Fibroblast of pulmonary artery (primary cell): ENCODE data around the gene GSG1L.

Source experiments
- DNase-seq: peaks from one replicate; pipeline ENCODE4 v3.0.0-alpha.2; 2010; ENCODE audit warnings: low read depth
- H3K4me3 ChIP-seq: replicated peaks from 2 replicates; pipeline ENCODE4 v1.5.1; 2011; ENCODE audit warnings: low read depth, mild to moderate bottlenecking, control low read depth, low read length, moderate library complexity
- TF ChIP-seq, protein P1 (sequence below): IDR thresholded peaks from 2 replicates; pipeline ENCODE4 v1.5.1; 2011; ENCODE audit warnings: mild to moderate bottlenecking, control low read depth, low read length, inconsistent platforms; ENCODE audit errors: missing control alignments

The GSG1L gene

DNA sequence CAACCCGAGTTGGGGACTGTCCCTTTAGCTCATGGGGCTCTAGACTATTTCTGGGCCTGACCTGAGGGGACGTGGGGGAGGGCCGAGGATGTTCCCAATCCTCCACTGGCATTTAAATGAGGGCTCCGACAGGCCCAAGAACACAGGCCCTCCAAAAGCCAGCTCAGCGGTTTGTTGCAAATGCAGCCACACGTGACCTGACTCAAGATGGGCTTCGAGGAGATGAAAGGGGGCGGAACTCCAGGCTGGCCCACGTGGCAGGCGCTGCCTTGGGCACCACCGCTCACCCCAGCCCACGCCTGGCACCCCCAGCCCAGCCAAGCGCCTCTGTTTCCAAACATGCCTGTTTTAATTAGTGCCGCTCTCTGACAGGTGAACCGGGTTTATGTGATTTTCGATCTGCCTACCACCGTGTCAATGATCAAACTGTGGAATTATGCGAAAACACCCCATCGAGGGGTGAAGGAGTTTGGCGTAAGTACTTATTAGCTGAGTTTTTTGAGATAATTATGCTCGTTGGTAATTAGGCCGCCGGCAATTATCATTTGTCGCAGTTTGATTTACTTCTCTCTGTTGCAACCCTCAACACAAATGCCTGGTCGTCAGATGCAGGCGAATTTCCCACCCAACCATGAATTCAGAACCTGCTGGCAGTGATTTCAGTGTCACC lies 286.8 kb downstream of the GSG1L start:
- no peak overlapping the region for H3K4me3 ChIP-seq
- DNase-seq: no peak
- TF ChIP-seq, protein P1, sequence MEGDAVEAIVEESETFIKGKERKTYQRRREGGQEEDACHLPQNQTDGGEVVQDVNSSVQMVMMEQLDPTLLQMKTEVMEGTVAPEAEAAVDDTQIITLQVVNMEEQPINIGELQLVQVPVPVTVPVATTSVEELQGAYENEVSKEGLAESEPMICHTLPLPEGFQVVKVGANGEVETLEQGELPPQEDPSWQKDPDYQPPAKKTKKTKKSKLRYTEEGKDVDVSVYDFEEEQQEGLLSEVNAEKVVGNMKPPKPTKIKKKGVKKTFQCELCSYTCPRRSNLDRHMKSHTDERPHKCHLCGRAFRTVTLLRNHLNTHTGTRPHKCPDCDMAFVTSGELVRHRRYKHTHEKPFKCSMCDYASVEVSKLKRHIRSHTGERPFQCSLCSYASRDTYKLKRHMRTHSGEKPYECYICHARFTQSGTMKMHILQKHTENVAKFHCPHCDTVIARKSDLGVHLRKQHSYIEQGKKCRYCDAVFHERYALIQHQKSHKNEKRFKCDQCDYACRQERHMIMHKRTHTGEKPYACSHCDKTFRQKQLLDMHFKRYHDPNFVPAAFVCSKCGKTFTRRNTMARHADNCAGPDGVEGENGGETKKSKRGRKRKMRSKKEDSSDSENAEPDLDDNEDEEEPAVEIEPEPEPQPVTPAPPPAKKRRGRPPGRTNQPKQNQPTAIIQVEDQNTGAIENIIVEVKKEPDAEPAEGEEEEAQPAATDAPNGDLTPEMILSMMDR: no peak

DNA sequence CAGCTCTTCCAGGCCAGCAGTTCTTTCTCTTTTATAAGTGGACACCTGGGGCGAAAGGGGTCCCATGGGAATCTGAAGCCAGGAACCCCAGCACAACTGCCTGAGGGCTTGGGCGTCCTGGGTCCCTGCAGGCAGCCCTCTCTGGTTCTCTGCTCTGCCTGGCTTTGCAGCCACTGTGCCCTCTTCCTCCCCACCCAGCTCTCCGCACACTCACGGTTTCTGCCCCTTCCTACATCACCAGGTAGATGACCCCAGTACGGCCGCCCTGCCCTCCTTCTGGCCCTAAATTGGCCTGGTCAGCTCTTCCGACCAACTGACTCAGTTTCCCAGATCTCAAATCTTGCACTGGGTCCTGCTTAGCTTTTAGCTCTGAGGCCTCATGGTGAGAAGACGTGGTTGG lies 288.3 kb downstream of the GSG1L start:
- TF ChIP-seq, protein P1: no peak
- DNase-seq: no peak
- no peak overlapping the region for H3K4me3 ChIP-seq

DNA sequence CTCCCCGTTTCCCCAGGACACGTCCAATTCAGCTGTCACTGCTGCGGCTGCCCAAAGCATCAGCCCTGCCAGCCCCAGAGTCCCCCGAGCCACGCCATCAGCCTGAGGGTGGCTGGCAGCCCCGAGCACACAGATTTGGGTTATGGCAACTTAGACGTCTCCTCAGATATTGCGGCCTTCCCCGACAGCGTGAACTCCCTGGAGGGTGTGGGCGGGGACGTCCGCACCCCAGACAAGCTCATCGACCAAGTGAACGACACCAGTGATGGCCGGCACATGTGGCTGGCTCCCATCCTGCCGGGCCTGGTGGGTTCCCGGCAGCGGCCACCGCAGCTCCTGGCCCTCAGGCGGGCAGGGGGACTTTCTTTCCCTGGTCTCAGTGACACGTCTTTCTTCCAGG lies 288.7 kb downstream of the GSG1L start:
- TF ChIP-seq, protein P1: no peak
- no peak for DNase-seq
- no peak overlapping the region for H3K4me3 ChIP-seq

DNA sequence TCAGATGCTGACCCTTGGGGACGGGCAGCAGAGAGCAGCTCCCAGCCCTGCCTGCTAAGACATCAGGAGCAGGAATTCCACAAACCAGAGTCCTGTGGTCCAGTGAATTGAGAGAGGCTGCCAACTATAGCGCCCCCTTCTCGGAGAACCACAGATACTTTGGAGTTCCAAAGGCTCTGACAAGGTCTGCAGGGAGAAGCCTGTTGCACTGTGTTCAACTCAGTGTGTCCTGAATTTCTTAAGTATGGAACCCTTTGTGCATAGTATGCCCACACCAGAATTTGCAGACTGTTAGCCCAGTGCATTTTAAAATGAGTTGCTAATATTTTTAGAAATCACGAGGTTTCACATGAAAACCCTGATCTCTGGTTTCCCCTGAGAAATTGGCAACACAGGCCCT lies 290.2 kb downstream of the GSG1L start:
- H3K4me3 ChIP-seq: no peak overlapping the region
- no peak for DNase-seq
- TF ChIP-seq, protein P1: no peak

DNA sequence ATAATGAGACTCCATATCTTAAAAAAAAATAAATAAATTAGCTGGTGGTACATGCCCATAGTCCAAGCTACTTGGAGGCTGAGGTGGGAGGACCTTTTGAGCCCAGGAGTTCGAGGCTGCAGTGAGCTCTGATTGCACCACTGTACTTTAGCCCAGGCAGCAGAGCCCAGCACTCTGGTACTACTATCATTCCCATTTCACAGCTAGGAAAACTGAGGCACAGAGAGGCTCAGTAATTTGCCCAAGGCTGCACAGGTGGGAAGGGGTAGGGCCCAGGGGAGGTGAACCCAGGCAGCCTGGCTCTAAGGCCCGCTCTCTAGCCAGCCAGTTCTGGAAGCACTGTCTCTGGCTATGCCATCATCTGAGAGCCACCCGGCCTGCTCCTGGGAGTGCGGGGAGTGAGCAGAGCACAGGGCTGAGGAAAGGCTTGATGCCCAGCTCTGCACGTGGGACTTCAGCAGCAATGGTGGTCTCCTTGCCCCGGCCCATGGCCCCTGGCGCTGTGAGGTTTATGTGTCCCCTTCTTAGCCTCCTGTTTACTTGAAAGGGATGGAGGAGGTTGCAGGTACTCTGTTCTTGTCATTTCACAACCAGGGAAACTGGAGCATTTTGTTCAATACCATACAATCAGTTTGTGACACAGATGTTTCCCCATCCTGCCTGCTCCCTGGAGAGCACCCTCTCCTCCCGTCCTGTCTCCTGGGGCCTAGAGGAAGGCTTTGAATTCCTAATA lies 291.3 kb downstream of the GSG1L start:
- no peak for DNase-seq
- TF ChIP-seq, protein P1: no peak
- H3K4me3 ChIP-seq: no peak overlapping the region

DNA sequence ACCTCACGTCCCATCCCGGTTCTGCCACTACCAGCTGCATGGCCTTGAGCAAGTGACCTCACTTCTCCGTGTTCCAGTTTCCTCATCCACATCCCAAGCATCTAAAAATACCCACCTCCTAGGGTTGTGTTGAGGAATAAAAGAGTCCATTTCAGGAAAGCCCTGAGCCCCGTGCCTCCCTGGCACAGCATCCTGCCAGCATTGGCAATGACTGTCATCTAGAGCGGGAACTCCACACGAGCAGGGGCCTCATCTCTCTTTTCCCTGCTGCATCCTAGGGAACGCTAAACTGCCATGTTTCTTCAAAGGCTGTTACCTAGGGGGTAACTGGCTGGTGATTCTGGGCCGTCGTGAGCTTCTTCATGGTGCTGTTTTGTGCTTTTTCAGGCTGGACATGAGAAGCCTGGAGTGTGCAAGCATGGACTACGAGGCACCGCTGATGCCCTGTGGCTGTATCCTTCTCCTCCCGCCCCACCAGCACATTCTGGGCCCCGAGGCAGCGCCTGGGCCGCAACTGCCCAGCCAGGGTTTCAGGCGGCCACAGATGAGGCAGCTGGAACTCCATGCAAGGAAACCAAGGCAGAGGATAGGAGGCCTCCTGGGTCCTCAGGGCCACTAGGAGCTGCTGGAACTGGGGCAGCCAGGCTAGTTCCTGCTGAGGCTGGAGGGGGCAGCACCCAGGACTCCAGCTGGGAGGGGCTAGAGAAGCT lies 292.2 kb downstream of the GSG1L start:
- TF ChIP-seq, protein P1: no peak
- H3K4me3 ChIP-seq: no peak overlapping the region
- DNase-seq: no peak
